OCI-M1 (cell line): Measurements from ENCODE around the gene VAT1.
"Not testable (repeated sequence)": the region's sequence is repeated elsewhere in the genome, so short reads cannot be mapped to it uniquely, and the experiment has no call there.

Experiments
- DNase-seq: peaks from one replicate; lab custom pipeline; 2025; lab: John Stamatoyannopoulos, UW

Gene VAT1

GRCh38 chr17:42973323-42973722, 48.9 kb downstream of the VAT1 start:
- DNase-seq, result not testable (repeated sequence)

GRCh38 chr17:42971589-42971988, 50.6 kb downstream of the VAT1 start:
- no peak for DNase-seq

- DNase-seq, result peak; percentile 63
These were observed 53.1 kb downstream of the VAT1 start for GRCh38 chr17:42969001-42969581.

GRCh38 chr17:42967925-42968324, 54.3 kb downstream of the VAT1 start:
- no peak for DNase-seq
